GM18517 (cell line): ENCODE data around the gene GMPR2.
"Not testable (repeated sequence)": the region's sequence is repeated elsewhere in the genome, so short reads cannot be mapped to it uniquely, and the experiment has no call there.

Experiments used
- ATAC-seq: cut with Tn5 transposase; IDR thresholded peaks from one replicate; pipeline ENCODE4 v1.9.1; 2021; ENCODE audit warnings: mild to moderate bottlenecking, moderate library complexity; ENCODE audit not compliant: unreplicated experiment

Gene GMPR2

GRCh38 chr14:24226473-24226872 lies 6.3 kb upstream of the GMPR2 start:
- no peak for ATAC-seq

GRCh38 chr14:24228902-24229301 lies 3.8 kb upstream of the GMPR2 start:
- no peak for ATAC-seq

- ATAC-seq, result peak; percentile 14
Measured at GRCh38 chr14:24231263-24232120, 1.2 kb upstream of the GMPR2 start.

GRCh38 chr14:24232121-24232644 lies 546 bp upstream of the GMPR2 start, which contains the start of gene NEDD8:
Gene NEDD8, minus strand, starts transcription at chr14:24232367. Its CDS starts 100 bp downstream, at chr14:24232267.
- ATAC-seq, result peak; percentile 70

GRCh38 chr14:24233538-24233866 lies 773 bp downstream of the GMPR2 start:
- ATAC-seq, result no peak

GRCh38 chr14:24234095-24235005 lies 1.6 kb downstream of the GMPR2 start:
- no peak for ATAC-seq

GRCh38 chr14:24235804-24236688 lies 3.3 kb downstream of the GMPR2 start:
- ATAC-seq, result no peak

GRCh38 chr14:24236689-24237462 lies 4.1 kb downstream of the GMPR2 start:
- no peak for ATAC-seq

- ATAC-seq, result no peak
Measured at GRCh38 chr14:24237463-24237955, 4.8 kb downstream of the GMPR2 start.

GRCh38 chr14:24238123-24238522 lies 5.4 kb downstream of the GMPR2 start:
- ATAC-seq, result no peak

GRCh38 chr14:24238527-24239037 lies 5.9 kb downstream of the GMPR2 start:
- ATAC-seq, result no peak

GRCh38 chr14:24240110-24240918 lies 7.6 kb downstream of the GMPR2 start:
- ATAC-seq, result no peak

GRCh38 chr14:24241829-24242443 lies 9.2 kb downstream of the GMPR2 start:
- ATAC-seq, result peak; percentile 63

- no peak for ATAC-seq
Measured at GRCh38 chr14:24243336-24243836, 10.7 kb downstream of the GMPR2 start.

- ATAC-seq, result not testable (repeated sequence)
Measured at GRCh38 chr14:24245350-24245749, 12.6 kb downstream of the GMPR2 start.

- ATAC-seq, result no peak
Measured at GRCh38 chr14:24246765-24247212, 14.1 kb downstream of the GMPR2 start.

GRCh38 chr14:24247422-24247821 lies 14.7 kb downstream of the GMPR2 start:
- no peak for ATAC-seq
